Fibroblast of skin of right quadriceps (primary cell): ENCODE measurements around the gene ROBO1.
A peak's percentile ranks its signal among the peaks of the same experiment; 100 is the strongest.

ENCODE experiments used
- DNase-seq: peaks from one replicate; pipeline ENCODE4 v3.0.0-alpha.2; 2013

The ROBO1 gene

GRCh38 chr3:78665101-78665500, 1102.7 kb downstream of the ROBO1 start:
- DNase-seq, result no peak

- no peak for DNase-seq
Observed at GRCh38 chr3:78660957-78661356, 1106.8 kb downstream of the ROBO1 start.

- peak; percentile 32 for DNase-seq
Observed at GRCh38 chr3:78659386-78659987, 1108.3 kb downstream of the ROBO1 start.

GRCh38 chr3:78647726-78648125, 1120.1 kb downstream of the ROBO1 start:
- peak; percentile 11 for DNase-seq

DNA sequence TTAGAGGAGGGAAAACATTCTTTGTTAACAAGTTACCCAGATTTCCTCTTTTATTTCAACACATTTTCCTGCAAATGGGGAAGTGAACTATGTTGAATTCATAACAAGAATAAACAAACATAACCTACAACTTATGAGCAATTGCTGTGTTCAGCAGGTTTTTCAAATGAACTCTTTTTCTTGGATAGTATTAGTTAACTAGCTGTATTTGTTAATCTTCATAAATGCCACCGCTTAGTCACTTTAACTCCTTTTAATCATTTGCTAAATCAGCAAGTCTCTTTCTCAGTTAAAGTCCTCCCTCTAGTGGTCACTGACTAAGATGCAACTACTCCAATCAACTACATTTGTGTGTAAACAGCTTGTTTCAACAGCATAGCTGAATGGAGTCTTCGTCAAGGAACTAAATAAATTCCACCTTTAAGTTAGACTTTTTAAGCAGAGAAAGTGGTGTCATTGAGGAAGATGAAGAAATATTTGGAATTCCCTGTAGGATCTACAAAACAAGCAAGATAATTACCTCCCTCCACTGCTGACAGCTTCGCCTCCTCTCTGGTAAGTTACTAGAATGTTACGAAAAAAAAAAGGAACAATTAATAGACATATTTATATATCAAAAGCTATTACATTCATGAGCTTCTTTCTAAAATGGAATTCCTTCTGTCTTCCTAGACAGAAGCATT, 1122.0 kb downstream of the ROBO1 start:
- peak; percentile 75 for DNase-seq

DNA sequence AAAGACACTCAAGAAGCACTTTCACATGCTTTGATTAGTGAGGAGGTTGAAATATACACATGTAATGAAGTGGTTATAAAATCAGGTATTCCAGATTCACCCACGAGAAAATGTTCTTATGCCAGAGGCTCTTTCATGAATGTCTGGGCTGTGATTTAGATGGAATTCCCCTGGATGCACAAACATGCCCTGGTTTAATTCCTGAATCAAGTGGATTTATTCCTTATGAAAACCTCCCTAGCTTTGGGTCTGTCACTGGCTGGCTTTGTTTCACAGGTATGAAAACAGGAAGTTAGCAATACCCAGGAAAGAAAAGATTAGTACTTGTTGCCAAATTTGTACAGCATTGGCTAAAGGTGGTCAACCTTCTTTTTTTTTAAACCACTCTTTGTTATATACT, 1123.0 kb downstream of the ROBO1 start:
- DNase-seq, result no peak

- no peak for DNase-seq
Observed at GRCh38 chr3:78642226-78643035, 1125.4 kb downstream of the ROBO1 start.

DNA sequence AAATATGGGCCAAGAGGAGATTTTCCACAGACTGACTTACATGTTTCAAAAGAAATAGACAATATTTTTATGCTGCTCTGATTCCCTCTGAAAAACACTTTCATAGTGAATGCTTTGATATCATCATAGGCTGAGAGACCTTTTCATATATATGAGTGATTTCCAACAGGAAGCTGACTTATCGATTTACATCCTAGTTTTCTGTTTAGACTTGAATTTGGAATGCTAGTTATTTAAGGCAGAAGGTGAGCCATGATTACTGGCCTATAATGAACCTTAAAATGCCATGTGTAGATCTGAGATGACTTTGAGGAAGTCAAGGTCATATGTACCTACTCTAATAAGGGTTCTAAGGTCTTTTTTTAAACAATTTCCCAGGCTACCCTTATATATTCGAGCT, 1126.1 kb downstream of the ROBO1 start:
- no peak for DNase-seq

- peak; percentile 2 for DNase-seq
Observed at GRCh38 chr3:78634316-78634715, 1133.5 kb downstream of the ROBO1 start.

DNA sequence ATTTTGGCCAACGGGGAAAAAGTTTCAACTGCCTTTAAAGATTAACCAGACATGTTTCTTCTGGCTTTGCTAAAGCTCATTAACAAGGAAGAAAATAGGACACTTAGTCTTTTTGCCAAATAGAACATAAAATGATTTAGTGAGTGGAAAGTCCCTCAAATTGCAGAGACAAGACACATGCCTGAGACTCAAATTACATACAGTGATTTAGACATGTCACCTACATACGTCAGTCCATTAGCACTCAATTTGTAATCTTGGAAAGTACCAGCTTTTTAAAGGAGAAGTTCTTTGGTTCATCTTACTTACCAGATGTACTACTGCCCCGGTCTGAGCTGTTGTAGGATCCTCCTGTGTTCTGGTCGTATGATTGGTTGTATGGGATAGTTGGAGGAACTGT, 1134.2 kb downstream of the ROBO1 start:
- peak; percentile 49 for DNase-seq

DNA sequence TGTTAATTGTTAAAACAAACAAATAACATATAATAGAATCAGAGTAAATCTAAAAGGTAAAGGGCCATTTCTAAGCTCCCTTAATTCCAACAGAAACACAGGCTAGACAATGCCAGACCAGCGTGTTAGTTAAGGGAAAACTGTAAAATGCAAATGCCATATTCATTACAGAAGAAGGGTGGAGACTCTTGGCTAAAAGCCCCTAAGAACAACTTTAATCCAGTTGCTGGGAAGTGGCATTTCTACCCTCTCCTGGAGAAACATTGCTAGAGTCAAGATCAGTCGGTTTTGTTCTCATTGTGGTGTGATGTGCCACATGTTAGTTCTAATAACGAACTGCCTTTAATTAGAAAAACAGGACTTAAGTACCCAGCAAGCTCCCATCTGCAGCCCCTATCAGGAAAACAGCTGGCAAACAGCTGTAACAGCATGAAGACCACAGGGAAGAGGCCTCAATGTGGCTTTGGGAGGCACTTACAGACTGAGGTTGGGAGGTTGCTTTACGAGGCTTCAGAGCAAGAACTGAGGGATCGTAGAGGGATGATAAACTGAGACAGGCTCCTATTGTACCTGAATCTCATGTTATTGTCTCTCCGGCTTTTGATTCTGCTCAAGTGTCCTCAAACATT, 1134.8 kb downstream of the ROBO1 start:
- peak; percentile 8 for DNase-seq

- no peak for DNase-seq
Observed at GRCh38 chr3:78629544-78629943, 1138.3 kb downstream of the ROBO1 start.

DNA sequence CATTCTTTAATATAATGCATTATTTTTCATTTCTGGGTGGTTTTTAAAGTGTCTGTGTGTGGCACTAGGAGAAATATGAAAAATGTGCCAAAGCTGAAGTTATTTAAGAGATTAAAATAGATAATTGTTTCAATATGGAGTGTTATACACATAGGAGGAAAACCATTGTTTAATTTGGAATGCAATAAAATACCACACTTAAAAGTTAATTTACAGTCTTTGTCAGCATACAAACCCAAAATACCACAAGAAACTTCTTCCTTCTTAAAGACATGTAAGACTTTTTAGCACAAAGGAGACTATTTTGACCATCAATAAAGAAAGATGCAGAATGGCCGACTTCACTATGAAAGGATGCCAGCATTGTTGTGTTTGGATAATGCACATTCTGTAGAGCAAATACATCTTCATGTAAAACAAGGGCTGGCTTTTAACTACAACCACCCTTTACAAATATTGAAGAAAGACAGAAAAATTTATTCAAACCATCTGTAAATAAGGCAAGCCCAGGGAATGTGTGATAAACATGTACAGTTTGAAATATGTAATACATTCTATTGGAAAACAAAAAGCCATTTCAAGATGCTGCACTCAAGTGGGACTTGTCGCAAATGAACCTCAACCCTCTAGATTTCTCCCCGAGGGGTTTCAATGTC, 1146.6 kb downstream of the ROBO1 start:
- DNase-seq, result peak; percentile 62

GRCh38 chr3:78614486-78614885, 1153.3 kb downstream of the ROBO1 start:
- no peak for DNase-seq

DNA sequence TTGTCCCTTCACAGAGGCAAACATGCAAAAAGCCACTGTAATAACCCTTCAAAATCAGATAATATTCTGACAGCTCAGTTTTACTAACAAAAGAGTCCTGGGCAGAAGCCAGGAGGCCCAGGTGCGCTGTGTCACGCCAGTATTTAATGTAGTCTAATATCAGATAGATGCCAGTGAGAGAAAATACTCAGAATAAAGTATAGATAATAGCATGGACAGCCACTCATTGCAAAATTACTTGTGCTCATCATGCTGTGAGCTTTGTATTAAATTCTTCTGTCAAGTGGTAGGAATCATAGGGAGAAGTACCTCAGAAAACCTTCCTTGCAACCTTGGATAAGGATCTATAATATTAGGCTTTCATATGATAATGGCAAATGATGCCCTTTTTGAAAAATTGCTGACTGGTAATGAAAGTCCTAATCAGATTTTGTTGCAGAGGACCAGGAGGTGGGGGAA, 1154.3 kb downstream of the ROBO1 start:
- no peak for DNase-seq

DNA sequence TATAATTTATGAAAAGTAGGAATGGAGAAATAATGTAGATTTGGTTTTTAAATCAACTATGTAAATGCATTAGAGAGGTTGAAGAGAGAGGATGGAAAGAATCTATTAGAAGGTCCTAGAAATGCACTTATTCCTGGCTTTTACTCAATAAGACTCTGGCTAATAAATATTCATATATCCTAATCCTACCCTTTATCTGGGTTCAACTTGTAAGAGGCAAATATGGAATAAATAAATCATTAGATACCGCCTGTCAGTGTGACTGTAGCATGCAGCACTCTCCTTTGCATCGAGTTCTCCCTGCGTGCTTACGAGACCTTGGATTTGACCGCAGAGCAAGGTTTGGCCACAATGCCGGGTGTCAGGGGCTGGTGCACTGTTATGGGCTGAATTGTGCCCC, 1156.5 kb downstream of the ROBO1 start:
- no peak for DNase-seq

- DNase-seq, result peak; percentile 45
Observed at GRCh38 chr3:78610462-78611125, 1157.2 kb downstream of the ROBO1 start.

DNA sequence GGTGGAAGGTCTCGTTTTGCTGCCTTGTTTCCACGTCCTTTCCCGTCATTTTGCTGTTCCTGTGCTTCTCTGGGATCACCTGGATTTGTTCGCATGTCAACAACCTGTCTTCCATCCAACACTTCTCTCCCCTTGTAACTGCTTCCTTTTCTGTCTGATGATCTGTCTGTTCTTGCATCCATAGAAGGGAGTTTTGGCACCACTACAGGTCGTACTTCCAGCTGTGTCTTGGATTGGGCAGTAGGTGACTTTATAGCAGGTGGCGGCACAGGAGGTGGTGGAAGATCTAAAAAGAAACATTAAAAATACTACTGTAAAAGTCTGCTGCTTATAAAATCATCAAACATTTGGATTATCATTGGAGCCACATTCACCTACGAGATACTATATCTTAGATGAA, 1161.0 kb downstream of the ROBO1 start:
- DNase-seq, result no peak

DNA sequence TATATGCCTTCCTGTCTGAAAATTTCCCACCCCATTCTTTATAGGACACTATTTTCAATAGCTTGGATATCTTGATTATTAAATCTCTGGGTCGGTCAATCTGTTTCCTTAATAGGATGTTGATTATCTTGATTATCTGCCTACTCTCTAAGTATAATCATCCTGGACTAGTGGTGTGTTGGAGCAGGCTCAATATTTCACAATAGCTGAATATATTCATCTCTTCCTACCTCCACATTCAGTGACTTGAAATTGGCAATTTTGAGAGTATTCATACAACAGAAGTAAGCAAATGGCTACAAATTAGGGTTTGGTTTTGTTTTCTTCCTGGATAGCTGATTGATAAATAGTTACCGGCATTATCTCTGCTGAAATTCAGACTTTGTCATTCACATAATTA, 1162.6 kb downstream of the ROBO1 start:
- DNase-seq, result no peak

DNA sequence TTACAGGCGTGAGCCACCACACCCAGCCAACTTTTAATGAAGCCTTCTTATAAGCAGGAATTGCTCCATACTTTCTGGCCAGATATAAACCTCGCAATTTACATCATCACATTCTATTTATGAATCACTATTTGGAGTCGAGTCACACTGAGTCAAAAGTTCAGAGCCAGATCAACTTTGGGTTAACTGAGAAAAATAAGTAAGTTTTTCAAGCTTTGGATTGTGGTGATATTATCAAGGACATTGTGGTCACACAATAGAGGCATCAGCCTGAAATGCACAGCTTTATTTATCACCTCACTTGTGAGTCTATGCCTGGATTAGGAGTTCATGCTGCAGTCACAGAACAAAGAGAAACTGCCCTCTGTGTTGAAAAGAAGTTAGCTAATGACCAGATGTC, 1163.5 kb downstream of the ROBO1 start:
- DNase-seq, result peak; percentile 79

DNA sequence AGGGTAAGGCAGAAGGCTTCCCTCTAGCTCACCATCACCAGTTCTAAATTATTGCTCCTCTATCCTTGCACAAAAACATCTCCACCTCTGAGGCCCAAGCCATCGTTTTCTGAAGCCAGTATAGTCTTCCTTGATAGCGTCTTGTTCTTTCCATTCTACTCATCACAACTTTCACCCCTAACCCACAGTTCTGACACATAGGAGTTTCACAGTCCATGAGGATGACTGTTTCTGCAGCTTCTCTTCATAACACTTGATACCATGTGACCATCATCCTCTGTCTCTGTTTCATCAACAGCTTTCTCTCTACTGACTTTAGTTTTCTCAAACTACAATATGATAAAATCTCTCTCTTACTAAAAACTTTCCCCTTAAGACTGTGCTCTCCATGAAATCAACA, 1166.5 kb downstream of the ROBO1 start:
- no peak for DNase-seq

DNA sequence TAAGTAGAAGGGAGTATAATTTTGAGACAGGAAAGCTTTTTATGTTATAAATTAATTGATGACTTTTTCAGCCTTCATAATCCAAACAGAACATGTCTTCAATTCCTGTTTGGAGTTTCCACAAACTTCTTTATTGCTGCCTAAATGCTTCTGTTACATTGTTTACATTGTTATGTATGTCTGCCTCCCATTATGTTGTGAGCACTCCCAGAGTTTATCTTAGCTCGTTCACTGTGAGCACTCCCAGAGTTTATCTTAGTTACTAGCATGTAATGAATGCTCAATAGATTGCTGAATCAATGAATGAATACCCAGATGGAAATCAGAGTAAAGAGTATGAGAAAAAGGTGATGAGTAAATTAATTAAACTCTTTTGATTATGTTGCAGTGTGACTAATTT, 1178.0 kb downstream of the ROBO1 start:
- DNase-seq, result no peak
